Fibroblast of skin of scalp (primary cell): Measurements from ENCODE around the gene NOS3.
A peak's percentile ranks its signal among the peaks of the same experiment; 100 is the strongest.

Source experiments
- DNase-seq: peaks from one replicate; pipeline ENCODE4 v3.0.0-alpha.2; 2013

Gene NOS3

GRCh38 chr7:150952331-150953050 lies 38.3 kb upstream of the NOS3 start:
- DNase-seq = no peak

- no peak for DNase-seq
Measured at GRCh38 chr7:150953061-150953997, 37.5 kb upstream of the NOS3 start.

- DNase-seq = no peak
Measured at GRCh38 chr7:150954201-150954985, 36.4 kb upstream of the NOS3 start.

- DNase-seq = no peak
Measured at GRCh38 chr7:150954986-150955518, 35.8 kb upstream of the NOS3 start.

GRCh38 chr7:150955519-150956394 lies 35.1 kb upstream of the NOS3 start:
- DNase-seq = no peak

GRCh38 chr7:150956395-150957132 lies 34.3 kb upstream of the NOS3 start:
- no peak for DNase-seq

- no peak for DNase-seq
Measured at GRCh38 chr7:150957133-150958020, 33.4 kb upstream of the NOS3 start.

GRCh38 chr7:150958062-150958552 lies 32.7 kb upstream of the NOS3 start:
- no peak for DNase-seq

GRCh38 chr7:150958597-150958996 lies 32.2 kb upstream of the NOS3 start:
- no peak for DNase-seq

- DNase-seq = no peak
Measured at GRCh38 chr7:150959081-150959480, 31.7 kb upstream of the NOS3 start.

GRCh38 chr7:150959739-150960734 lies 30.8 kb upstream of the NOS3 start:
- no peak for DNase-seq

- no peak for DNase-seq
Measured at GRCh38 chr7:150961510-150962289, 29.1 kb upstream of the NOS3 start.

GRCh38 chr7:150962290-150962552 lies 28.6 kb upstream of the NOS3 start:
- DNase-seq = no peak

- peak; percentile 43 for DNase-seq
Measured at GRCh38 chr7:150962553-150963399, 28.0 kb upstream of the NOS3 start.

- DNase-seq = no peak
Measured at GRCh38 chr7:150963707-150964559, 26.9 kb upstream of the NOS3 start.

GRCh38 chr7:150964593-150965111 lies 26.2 kb upstream of the NOS3 start:
- DNase-seq = no peak
